Heart right ventricle (tissue), 16 donors: ENCODE measurements around the gene ROS1. TPM values are rescaled to one million over a fixed set of nuclear protein-coding genes. Genes with fewer than 3 reads are reported as not detected.
"Not testable (repeated sequence)": the region's sequence is repeated elsewhere in the genome, so short reads cannot be mapped to it uniquely, and the experiment has no call there.

ENCODE experiments used
- ATAC-seq, 8 donors: fragments of 200-7000 bp; cut with Tn5 transposase; one replicate each; pipeline ENCODE4 v1.9.1; 2020; ENCODE audit warnings: mild to moderate bottlenecking in 8 of 8, moderate library complexity in 8 of 8, moderate number of reproducible peaks in 1 of 8
- DNase-seq, 2 donors: peaks; one replicate each; pipeline ENCODE4 v3.0.0-alpha.2; 2020
- H3K27ac ChIP-seq, 10 donors: fragments of 200-600 bp; sonication (generic) in 2 of 10; one replicate each; pipeline versions ENCODE4 v1.5.0 to v1.8.0; 2020 to 2022; ENCODE audit warnings: mild to moderate bottlenecking in 3 of 10
- H3K27me3 ChIP-seq, 7 donors: fragments of 200-600 bp; one replicate each; pipeline ENCODE4 v1.8.0; 2021 to 2022; ENCODE audit warnings: mild to moderate bottlenecking in 2 of 7
- H3K36me3 ChIP-seq, 9 donors: fragments of 200-600 bp; sonication (generic) in 1 of 9; one replicate each; pipeline versions ENCODE4 v1.5.0 to v1.8.0; 2020 to 2022; ENCODE audit warnings: mild to moderate bottlenecking in 2 of 9
- H3K4me1 ChIP-seq, 9 donors: fragments of 200-600 bp; sonication (generic) in 1 of 9; one replicate each; pipeline versions ENCODE4 v1.5.0 to v1.8.0; 2020 to 2022; ENCODE audit warnings: mild to moderate bottlenecking in 4 of 9
- H3K4me3 ChIP-seq, 10 donors: fragments of 200-600 bp; sonication (generic) in 2 of 10; one replicate each; pipeline versions ENCODE4 v1.5.0 to v1.8.0; 2020 to 2022; ENCODE audit warnings: mild to moderate bottlenecking in 7 of 10, moderate library complexity in 2 of 10
- H3K9me3 ChIP-seq, 11 donors: fragments of 200-600 bp in 10 of 11; sonication (generic) in 2 of 11; one replicate each; pipeline versions ENCODE4 v1.5.0 to v1.8.0; 2013 to 2022; ENCODE audit warnings: mild to moderate bottlenecking in 2 of 11, control low read depth in 1 of 11, moderate library complexity in 1 of 11
- WGBS, 2 donors: extraction: QIAGEN DNeasy Blood & Tissue Kit; methylation state at CpG; one replicate each; pipeline ENCODE4 v1.1.7; 2013; ENCODE audit warnings: inconsistent platforms in 1 of 2; 5-methylcytosine and 5-hydroxymethylcytosine counted together
- intact Hi-C, 10 donors: fragments of 100-400 bp; cut with DNase I; formaldehyde crosslinking; loops; one replicate each; pipeline versions ENCODE4 v1.11.1 to v1.14.2; 2022
- polyA plus RNA-seq, 2 donors: library from polyadenylated mRNA; stranded (reverse); fragments of 200-250 nt; gene quantifications; one replicate each; pipeline ENCODE4 v1.2.3, GENCODE V29; 2013
- total RNA-seq, 10 donors: library from RNA; stranded (reverse); fragmentation: NEBNext Ultra II Directional in 3 of 10; extraction: Animal tissue kit (Norgen Biotek cat#: 25700) in 3 of 10; gene quantifications; one replicate each; pipeline versions ENCODE4 v1.2.1 to v1.2.4, GENCODE V29; 2021 to 2023
- TF ChIP-seq, protein P1 (sequence below), 9 donors: fragments of 200-600 bp; sonication (generic) in 2 of 9; IDR thresholded peaks; one replicate each; pipeline versions ENCODE4 v1.5.0 to v1.8.0; 2021 to 2022; ENCODE audit warnings: antibody characterized with exemption in 9 of 9, mild to moderate bottlenecking in 5 of 9, moderate library complexity in 1 of 9
- donor health status: Arrhythmogenic right ventricular cardiomyopathy.
- donor health status: ischemic (EF 13 %, LVEDD 7.1; RV severe dilation, severe dysfunction).
- donor health status: healthy with polysubstance abuse.
- donor health status: DM: no; HTN: yes; CAD: no.
- donor health status: DM: no; HTN: no; CAD: no.
- donor health status: ischemic (EF 25% LVEDD 6.9; RV normal size, moderate dysfunction).
- donor health status: ischemic (EF 25% LVEDD 5.7; RV mildly dilated, moderate dysfunction).
- donor health status: healthy.
- donor health status: DM: yes; HTN: yes; CAD: no.
- donor health status: Ischemic cardiomyopathy.
- donor health status: ischemic (EF 35%, LVEDD 5.7; RV mildly dilated, moderate dysfunction).
- donor health status: nonischemic (EF 11% LVEDD 7.7; RV severe dilation, severe dysfunction).
- donor health status: DM: yes; HTN: yes; CAD: no.
- donor health status: PGD.
- donor health status: ischemic (EF 29% LVEDD 5.4; RV normal size, mild dysfunction).
- donor health status: nonischemic (EF 23%, LVEDD 6.1; RV moderate dilation, normal function).

The ROS1 gene
- total and polyA plus RNA-seq, 12 donors, result 0.02 to 0.13 (median 0.08) TPM; not detected in 4

- DNase-seq, result peak in 1 of 2 donors; percentile 8
- intact Hi-C loops, result no loop called here
- WGBS, 2 donors, result 94 to 95% methylated on average over 33 of the region's 33 CpGs
Measured at GRCh38 chr6:117373211-117373813, 52.4 kb downstream of the ROS1 start.

GRCh38 chr6:117372289-117372688 is 53.5 kb downstream of the ROS1 start:
- intact Hi-C loops, result not testable (repeated sequence)
- WGBS, 2 donors, result 81 to 85% methylated on average over 8 of the region's 8 CpGs

More at GRCh38 chr6:117373211-117373813, 52.4 kb downstream of the ROS1 start:
- no peak overlapping the region for H3K27ac ChIP-seq
- no peaks in the 10 kb centered on the region for H3K27me3 ChIP-seq
- no peaks in the 10 kb centered on the region for H3K4me1 ChIP-seq
- ATAC-seq, result no peak
- TF ChIP-seq, protein P1, sequence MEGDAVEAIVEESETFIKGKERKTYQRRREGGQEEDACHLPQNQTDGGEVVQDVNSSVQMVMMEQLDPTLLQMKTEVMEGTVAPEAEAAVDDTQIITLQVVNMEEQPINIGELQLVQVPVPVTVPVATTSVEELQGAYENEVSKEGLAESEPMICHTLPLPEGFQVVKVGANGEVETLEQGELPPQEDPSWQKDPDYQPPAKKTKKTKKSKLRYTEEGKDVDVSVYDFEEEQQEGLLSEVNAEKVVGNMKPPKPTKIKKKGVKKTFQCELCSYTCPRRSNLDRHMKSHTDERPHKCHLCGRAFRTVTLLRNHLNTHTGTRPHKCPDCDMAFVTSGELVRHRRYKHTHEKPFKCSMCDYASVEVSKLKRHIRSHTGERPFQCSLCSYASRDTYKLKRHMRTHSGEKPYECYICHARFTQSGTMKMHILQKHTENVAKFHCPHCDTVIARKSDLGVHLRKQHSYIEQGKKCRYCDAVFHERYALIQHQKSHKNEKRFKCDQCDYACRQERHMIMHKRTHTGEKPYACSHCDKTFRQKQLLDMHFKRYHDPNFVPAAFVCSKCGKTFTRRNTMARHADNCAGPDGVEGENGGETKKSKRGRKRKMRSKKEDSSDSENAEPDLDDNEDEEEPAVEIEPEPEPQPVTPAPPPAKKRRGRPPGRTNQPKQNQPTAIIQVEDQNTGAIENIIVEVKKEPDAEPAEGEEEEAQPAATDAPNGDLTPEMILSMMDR (IDR thresholded peaks at IDR 0.05), result no peak
- no peaks in the 10 kb centered on the region for H3K36me3 ChIP-seq
- no peak overlapping the region for H3K4me3 ChIP-seq
- peaks cover 0 to 31% (median 0%) of the 10 kb centered on the region in 11 donors for H3K9me3 ChIP-seq

DNA sequence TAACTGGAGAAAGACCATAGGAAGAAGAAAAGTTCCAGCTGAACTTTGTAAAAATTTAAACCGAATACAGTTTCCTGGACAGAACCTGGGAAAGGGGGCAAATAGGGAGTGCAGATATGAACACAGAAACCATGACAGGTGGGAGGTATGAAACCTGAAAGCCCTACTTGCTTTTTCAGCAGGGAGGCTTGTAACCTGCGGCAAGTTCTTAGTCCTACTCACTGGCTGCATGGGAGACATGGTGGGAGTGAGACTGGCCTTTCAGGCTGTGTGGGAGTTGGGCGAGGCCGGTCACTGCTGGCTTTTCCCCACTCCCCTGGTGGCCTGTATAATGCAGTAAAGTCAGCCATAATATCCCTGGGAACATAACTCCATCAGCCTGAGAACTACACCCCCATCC is 54.2 kb downstream of the ROS1 start:
- H3K4me3 ChIP-seq, result no peak overlapping the region
- TF ChIP-seq, protein P1 (IDR thresholded peaks at IDR 0.05), result no peak
- no peaks in the 10 kb centered on the region for H3K4me1 ChIP-seq
- no peaks in the 10 kb centered on the region for H3K36me3 ChIP-seq
- no peak overlapping the region for H3K27ac ChIP-seq
- intact Hi-C loops, result no loop called here
- 87 to 92% methylated on average over 4 of the region's 4 CpGs for WGBS, 2 donors
- peaks cover 0 to 22% (median 0%) of the 10 kb centered on the region in 11 donors for H3K9me3 ChIP-seq
- DNase-seq, result no peak
- ATAC-seq, result no peak
- H3K27me3 ChIP-seq, result no peaks in the 10 kb centered on the region

More at GRCh38 chr6:117372289-117372688, 53.5 kb downstream of the ROS1 start:
- not testable (repeated sequence) for H3K36me3 ChIP-seq, H3K27ac ChIP-seq, H3K4me1 ChIP-seq, H3K4me3 ChIP-seq, DNase-seq, H3K27me3 ChIP-seq, ATAC-seq
- peaks cover 0 to 23% (median 0%) of the 10 kb centered on the region in 11 donors for H3K9me3 ChIP-seq

GRCh38 chr6:117359581-117359980 is 66.2 kb downstream of the ROS1 start:
- H3K4me1 ChIP-seq, result no peaks in the 10 kb centered on the region
- WGBS, 2 donors, result 53 to 65% methylated on average over 5 of the region's 5 CpGs
- no peaks in the 10 kb centered on the region for H3K9me3 ChIP-seq
- TF ChIP-seq, protein P1 (IDR thresholded peaks at IDR 0.05), result no peak
- H3K27me3 ChIP-seq, result peaks cover 0 to 3% (median 0%) of the 10 kb centered on the region in 7 donors
- ATAC-seq (no peak), DNase-seq (no peak)
- intact Hi-C loops, result loop anchor here in 1 of 10 donors (10.0 kb wide), 1 partner anchor 85 kb away; no protein-coding TSS in a partner anchor
- no peak overlapping the region for H3K4me3 ChIP-seq
- H3K36me3 ChIP-seq, result no peaks in the 10 kb centered on the region
- no peak overlapping the region for H3K27ac ChIP-seq

GRCh38 chr6:117354671-117355070 is 71.1 kb downstream of the ROS1 start:
- no peaks in the 10 kb centered on the region for H3K36me3 ChIP-seq
- 90 to 95% methylated on average over 1 of the region's 1 CpG for WGBS, 2 donors
- intact Hi-C loops, result loop anchor here in 2 of 10 donors (5.0 to 10.0 kb wide), 2 partner anchors 90 to 203 kb away; no protein-coding TSS in a partner anchor
- no peak for DNase-seq
- H3K27ac ChIP-seq, result no peak overlapping the region
- H3K27me3 ChIP-seq, result no peaks in the 10 kb centered on the region
- TF ChIP-seq, protein P1 (IDR thresholded peaks at IDR 0.05), result no peak
- no peaks in the 10 kb centered on the region for H3K4me1 ChIP-seq
- no peak overlapping the region for H3K4me3 ChIP-seq
- ATAC-seq, result no peak
- H3K9me3 ChIP-seq, result no peaks in the 10 kb centered on the region
